Trophoblast cell (in vitro differentiated cells and primary cell): ENCODE results near the gene BSN.

Experiments
- DNase-seq, 2 donors: peaks; one replicate each; pipeline ENCODE4 v3.0.0-alpha.2; 2016
- H2AFZ ChIP-seq: 2 replicates; pipeline ENCODE4 v1.6.1; 2013; ENCODE audit warnings: low read length, moderate library complexity, mild to moderate bottlenecking; ENCODE audit not compliant: insufficient read depth, poor library complexity
- H2AK5ac ChIP-seq: 2 replicates; pipeline ENCODE4 v1.6.1; 2013; ENCODE audit warnings: mild to moderate bottlenecking, low read length
- H2BK120ac ChIP-seq: 2 replicates; pipeline ENCODE4 v1.6.1; 2013; ENCODE audit warnings: low read length, mild to moderate bottlenecking, moderate library complexity; ENCODE audit not compliant: insufficient read depth, poor library complexity
- H2BK12ac ChIP-seq: 2 replicates; pipeline ENCODE4 v1.6.1; 2013; ENCODE audit warnings: mild to moderate bottlenecking, low read length, moderate library complexity
- H2BK5ac ChIP-seq: 2 replicates; pipeline ENCODE4 v1.6.1; 2013; ENCODE audit warnings: low read length, low read depth, moderate library complexity, mild to moderate bottlenecking; ENCODE audit not compliant: poor library complexity
- H3K14ac ChIP-seq: 2 replicates; pipeline ENCODE4 v1.6.1; 2013; ENCODE audit warnings: mild to moderate bottlenecking, low read length
- H3K18ac ChIP-seq: 2 replicates; pipeline ENCODE4 v1.6.1; 2013; ENCODE audit warnings: mild to moderate bottlenecking, low read length
- H3K23ac ChIP-seq: 2 replicates; pipeline ENCODE4 v1.6.1; 2013; ENCODE audit warnings: low read length
- H3K27ac ChIP-seq: 2 replicates; pipeline ENCODE4 v1.5.1; 2013; ENCODE audit warnings: low read depth, mild to moderate bottlenecking, inconsistent platforms, low read length, moderate library complexity
- H3K27me3 ChIP-seq: 2 replicates; pipeline ENCODE4 v1.6.1; 2013; ENCODE audit warnings: inconsistent platforms, mild to moderate bottlenecking, low read length, moderate library complexity; ENCODE audit not compliant: insufficient read depth
- H3K36me3 ChIP-seq, 2 experiments: 1 replicate in 1 of 2; 2 replicates in 1 of 2; pipeline ENCODE4 v1.6.1; 2013; ENCODE audit warnings: low read length in 2 of 2, mild to moderate bottlenecking in 2 of 2, moderate library complexity in 1 of 2; ENCODE audit not compliant: insufficient read depth in 2 of 2, control insufficient read depth in 1 of 2
- H3K4ac ChIP-seq: 2 replicates; pipeline ENCODE4 v1.6.1; 2013; ENCODE audit warnings: low read depth, mild to moderate bottlenecking, low read length, moderate library complexity
- H3K4me1 ChIP-seq, 2 experiments: 1 replicate in 1 of 2; 2 replicates in 1 of 2; pipeline ENCODE4 v1.6.1; 2013; ENCODE audit warnings: low read length in 2 of 2, mild to moderate bottlenecking in 2 of 2, moderate library complexity in 1 of 2; ENCODE audit not compliant: insufficient read depth in 2 of 2, control insufficient read depth in 1 of 2
- H3K4me2 ChIP-seq: 2 replicates; pipeline ENCODE4 v1.6.1; 2013; ENCODE audit warnings: inconsistent platforms, mild to moderate bottlenecking, low read length, moderate library complexity
- H3K4me3 ChIP-seq: 2 replicates; pipeline ENCODE4 v1.5.1; 2013; ENCODE audit warnings: mild to moderate bottlenecking, low read depth, low read length, inconsistent platforms
- H3K79me1 ChIP-seq: one replicate; pipeline ENCODE4 v1.6.1; 2013; ENCODE audit warnings: low read length
- H3K79me2 ChIP-seq: 2 replicates; pipeline ENCODE4 v1.6.1; 2013; ENCODE audit warnings: low read length, mild to moderate bottlenecking; ENCODE audit not compliant: control insufficient read depth, insufficient read depth, poor library complexity
- H3K9ac ChIP-seq: 2 replicates; pipeline ENCODE4 v1.6.1; 2013; ENCODE audit warnings: mild to moderate bottlenecking, low read length
- H3K9me3 ChIP-seq: 2 replicates; pipeline ENCODE4 v1.6.1; 2013; ENCODE audit warnings: low read depth, mild to moderate bottlenecking, control low read depth, inconsistent platforms, low read length; ENCODE audit not compliant: insufficient read depth
- H4K12ac ChIP-seq: 2 replicates; pipeline ENCODE4 v1.6.1; 2013; ENCODE audit warnings: low read depth, mild to moderate bottlenecking, low read length, moderate library complexity
- H4K8ac ChIP-seq: 2 replicates; pipeline ENCODE4 v1.6.1; 2013; ENCODE audit warnings: low read depth, mild to moderate bottlenecking, low read length, moderate library complexity
- H4K91ac ChIP-seq: one replicate; pipeline ENCODE4 v1.6.1; 2013; ENCODE audit warnings: low read depth, mild to moderate bottlenecking, low read length, moderate library complexity
- WGBS: extraction: QIAGEN DNeasy Blood & Tissue Kit; methylation state at CpG from one replicate; pipeline ENCODE4 v1.1.7; 2013; ENCODE audit warnings: missing lambda C conversion rate; ENCODE audit not compliant: insufficient read length, insufficient coverage; ENCODE audit errors: extremely low coverage; 5-methylcytosine and 5-hydroxymethylcytosine counted together

BSN gene

GRCh38 chr3:49566312-49566711 is 12.0 kb downstream of the BSN start:
- Histone ChIP-seq H2BK5ac (no peak overlapping the region), H2AK5ac (no peak overlapping the region), H3K4me1 (peaks cover 0 to 2% of the 10 kb centered on the region in 2 experiments), H4K8ac (no peak overlapping the region), H3K4me3 (no peak overlapping the region), H4K91ac (no peak overlapping the region), H3K14ac (no peak overlapping the region), H2BK120ac (no peak overlapping the region), H4K12ac (no peak overlapping the region), H2AFZ (no peak overlapping the region), H3K79me2 (no peaks in the 10 kb centered on the region), H3K4ac (no peak overlapping the region), H3K27me3 (no peaks in the 10 kb centered on the region), H3K36me3 (no peaks in the 10 kb centered on the region), H3K23ac (no peak overlapping the region), H3K9me3 (no peaks in the 10 kb centered on the region), H3K4me2 (no peak overlapping the region), H2BK12ac (no peak overlapping the region), H3K79me1 (no peaks in the 10 kb centered on the region), H3K18ac (no peak overlapping the region), H3K9ac (no peak overlapping the region), H3K27ac (no peak overlapping the region)
- DNase-seq = no peak
- no CpG with 5 or more reads among the region's 2 CpGs for whole genome bisulfite sequencing

GRCh38 chr3:49567406-49567805 is 13.1 kb downstream of the BSN start:
- Histone ChIP-seq H3K9me3 (no peaks in the 10 kb centered on the region), H3K4me3 (no peak overlapping the region), H3K23ac (no peak overlapping the region), H4K8ac (no peak overlapping the region), H3K4me2 (no peak overlapping the region), H2BK12ac (no peak overlapping the region), H3K79me2 (no peaks in the 10 kb centered on the region), H3K27me3 (no peaks in the 10 kb centered on the region), H3K36me3 (no peaks in the 10 kb centered on the region), H2AK5ac (no peak overlapping the region), H4K12ac (no peak overlapping the region), H3K4ac (no peak overlapping the region), H4K91ac (no peak overlapping the region), H2BK5ac (no peak overlapping the region), H3K27ac (no peak overlapping the region), H3K9ac (no peak overlapping the region), H3K79me1 (no peaks in the 10 kb centered on the region), H2BK120ac (no peak overlapping the region), H3K14ac (no peak overlapping the region), H3K18ac (no peak overlapping the region), H2AFZ (no peak overlapping the region), H3K4me1 (peaks cover 0 to 2% of the 10 kb centered on the region in 2 experiments)
- WGBS = no CpG with 5 or more reads among the region's 2 CpGs
- DNase-seq = peak in 1 of 2 donors; percentile 38

DNA sequence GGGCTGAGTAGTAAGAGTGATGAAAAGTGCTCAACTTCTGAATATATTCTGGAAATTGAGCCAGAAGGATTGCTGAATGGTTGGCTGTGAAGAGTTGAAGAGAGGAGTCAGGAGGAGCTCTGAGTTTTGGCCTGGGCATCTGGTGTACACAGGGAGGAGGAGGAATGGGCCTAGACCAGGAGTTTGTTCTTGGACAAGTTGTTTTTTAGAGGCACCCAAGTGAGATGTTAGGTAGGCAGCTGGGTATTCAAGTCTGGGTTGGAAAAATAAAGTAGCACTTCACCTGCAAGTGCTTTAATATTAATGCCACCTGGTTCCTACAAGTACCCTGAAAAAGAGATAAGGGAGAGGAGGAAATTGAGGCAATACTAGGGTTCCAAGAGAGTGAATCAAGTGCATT is 14.7 kb downstream of the BSN start:
- no peak overlapping the region for H4K91ac ChIP-seq
- no peak overlapping the region for H2BK120ac ChIP-seq
- no peak overlapping the region for H4K8ac ChIP-seq
- H3K79me1 ChIP-seq = no peaks in the 10 kb centered on the region
- H3K9me3 ChIP-seq = no peaks in the 10 kb centered on the region
- H3K27me3 ChIP-seq = no peaks in the 10 kb centered on the region
- no peak overlapping the region for H3K18ac ChIP-seq
- H3K4me2 ChIP-seq = no peak overlapping the region
- H2AK5ac ChIP-seq = no peak overlapping the region
- no peak overlapping the region for H2BK12ac ChIP-seq
- no peak overlapping the region for H3K23ac ChIP-seq
- H3K79me2 ChIP-seq = no peaks in the 10 kb centered on the region
- H3K9ac ChIP-seq = no peak overlapping the region
- H2BK5ac ChIP-seq = no peak overlapping the region
- H3K14ac ChIP-seq = no peak overlapping the region
- no peak for DNase-seq
- H3K4ac ChIP-seq = no peak overlapping the region
- H3K27ac ChIP-seq = no peak overlapping the region
- H4K12ac ChIP-seq = no peak overlapping the region
- H3K4me1 ChIP-seq = peaks cover 0 to 2% of the 10 kb centered on the region in 2 experiments
- H3K36me3 ChIP-seq = no peaks in the 10 kb centered on the region
- H3K4me3 ChIP-seq = no peak overlapping the region
- H2AFZ ChIP-seq = no peak overlapping the region

GRCh38 chr3:49570028-49570654 is 15.9 kb downstream of the BSN start:
- no peak overlapping the region for H3K9ac ChIP-seq
- H2AK5ac ChIP-seq = no peak overlapping the region
- H4K12ac ChIP-seq = no peak overlapping the region
- H3K79me2 ChIP-seq = no peaks in the 10 kb centered on the region
- no peak overlapping the region for H2AFZ ChIP-seq
- no CpG with 5 or more reads among the region's 6 CpGs for WGBS
- H3K4ac ChIP-seq = no peak overlapping the region
- H4K8ac ChIP-seq = no peak overlapping the region
- H3K23ac ChIP-seq = no peak overlapping the region
- no peak overlapping the region for H3K4me3 ChIP-seq
- no peaks in the 10 kb centered on the region for H3K36me3 ChIP-seq
- no peaks in the 10 kb centered on the region for H3K27me3 ChIP-seq
- no peaks in the 10 kb centered on the region for H3K79me1 ChIP-seq
- no peak overlapping the region for H3K4me2 ChIP-seq
- no peak overlapping the region for H2BK120ac ChIP-seq
- DNase-seq = no peak
- no peak overlapping the region for H4K91ac ChIP-seq
- no peak overlapping the region for H2BK5ac ChIP-seq
- H3K27ac ChIP-seq = no peak overlapping the region
- peaks cover 0 to 2% of the 10 kb centered on the region in 2 experiments for H3K4me1 ChIP-seq
- H3K18ac ChIP-seq = no peak overlapping the region
- H3K14ac ChIP-seq = no peak overlapping the region
- H2BK12ac ChIP-seq = no peak overlapping the region
- H3K9me3 ChIP-seq = no peaks in the 10 kb centered on the region
